Cerebellar cortex (tissue), 1 donor: ENCODE measurements around the gene HPS1.
A peak's percentile ranks its signal among the peaks of the same experiment; 100 is the strongest.

Experiments used
- DNase-seq: peaks from one replicate; pipeline ENCODE4 v3.0.0-alpha.2; 2015; ENCODE audit warnings: low spot score

HPS1 gene

GRCh38 chr10:98411768-98412167 lies 35.0 kb downstream of the HPS1 start:
- no peak for DNase-seq

DNA sequence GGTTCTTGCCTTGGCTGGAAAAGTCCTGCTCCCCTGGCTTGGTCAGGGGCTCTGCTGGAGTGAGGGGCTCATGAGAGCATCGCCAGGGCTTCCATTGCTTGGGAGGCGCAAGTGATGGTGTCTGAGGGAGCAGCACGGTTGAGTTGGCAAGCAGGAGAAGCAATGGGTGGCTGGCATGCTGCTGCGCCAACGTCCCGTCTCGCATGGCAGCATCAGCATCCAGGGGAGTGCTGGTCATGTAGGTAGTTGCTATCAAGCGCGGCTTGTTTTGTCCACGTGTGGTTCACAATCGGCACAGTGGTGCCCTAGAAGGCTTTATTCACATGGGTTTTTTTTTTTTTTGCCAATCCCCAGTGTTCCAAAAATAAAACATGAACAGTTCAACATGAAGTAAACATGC lies 35.6 kb downstream of the HPS1 start:
- no peak for DNase-seq

GRCh38 chr10:98410759-98411158 lies 36.0 kb downstream of the HPS1 start:
- DNase-seq: no peak

GRCh38 chr10:98410135-98410743 lies 36.5 kb downstream of the HPS1 start:
- no peak for DNase-seq

GRCh38 chr10:98408799-98409198 lies 37.9 kb downstream of the HPS1 start:
- DNase-seq: no peak

- DNase-seq: no peak
Observed at GRCh38 chr10:98407744-98408241, 38.9 kb downstream of the HPS1 start.

DNA sequence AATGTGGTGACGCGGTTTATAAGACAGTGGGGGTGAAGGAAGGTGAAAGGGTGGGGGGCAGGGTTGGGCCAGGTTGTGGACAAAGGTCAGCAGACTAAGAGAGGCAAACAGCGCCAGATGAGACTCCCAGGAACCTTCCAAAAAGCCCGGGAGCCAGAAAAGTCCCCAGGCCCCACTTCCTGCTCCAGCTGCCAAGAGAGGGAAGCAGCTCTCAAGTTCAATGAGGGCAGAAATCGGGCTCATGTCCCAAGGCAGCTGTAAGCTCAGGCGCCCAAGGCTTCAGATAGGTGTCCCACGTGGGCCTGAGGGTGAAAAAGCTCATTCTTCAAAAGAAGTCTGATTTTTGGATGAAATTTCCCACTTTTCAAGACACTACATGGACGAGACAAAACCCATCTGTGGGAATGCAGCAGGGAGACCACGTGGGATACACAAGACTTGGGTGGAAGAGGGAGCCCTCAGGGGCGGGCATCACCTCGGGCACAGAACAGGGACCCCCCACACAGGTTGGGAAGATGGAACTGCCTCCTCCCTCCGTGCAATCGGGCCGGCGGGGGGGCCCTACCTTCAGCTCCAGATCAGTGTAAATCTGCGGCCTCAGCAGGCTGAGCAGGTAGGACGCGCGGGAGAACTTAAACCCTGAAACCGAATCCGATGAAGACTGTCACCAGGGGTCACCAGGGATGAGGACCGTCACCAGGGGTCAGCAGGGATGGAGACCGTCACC lies 39.6 kb downstream of the HPS1 start:
- DNase-seq: no peak

DNA sequence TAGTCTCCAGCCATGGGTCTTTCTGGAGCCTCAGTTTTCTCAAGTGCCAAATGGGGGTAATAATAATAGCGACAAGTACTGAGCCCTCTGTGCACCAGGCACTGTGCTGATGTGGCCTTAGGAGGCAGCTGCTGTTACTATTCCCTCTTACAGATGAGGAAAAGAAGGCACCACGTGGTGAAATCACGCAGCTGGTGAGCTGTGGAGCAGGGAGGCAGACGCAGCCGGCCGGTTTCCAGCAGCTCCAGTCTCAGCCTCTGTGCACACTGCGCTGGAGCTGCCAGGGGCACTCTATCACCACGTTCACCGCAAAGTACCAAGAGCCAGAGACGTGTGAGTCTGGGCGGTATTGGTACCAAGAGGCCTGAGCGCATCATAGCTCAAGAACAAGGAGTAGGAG lies 41.3 kb downstream of the HPS1 start:
- DNase-seq: no peak

- no peak for DNase-seq
Observed at GRCh38 chr10:98404571-98405359, 42.0 kb downstream of the HPS1 start.

DNA sequence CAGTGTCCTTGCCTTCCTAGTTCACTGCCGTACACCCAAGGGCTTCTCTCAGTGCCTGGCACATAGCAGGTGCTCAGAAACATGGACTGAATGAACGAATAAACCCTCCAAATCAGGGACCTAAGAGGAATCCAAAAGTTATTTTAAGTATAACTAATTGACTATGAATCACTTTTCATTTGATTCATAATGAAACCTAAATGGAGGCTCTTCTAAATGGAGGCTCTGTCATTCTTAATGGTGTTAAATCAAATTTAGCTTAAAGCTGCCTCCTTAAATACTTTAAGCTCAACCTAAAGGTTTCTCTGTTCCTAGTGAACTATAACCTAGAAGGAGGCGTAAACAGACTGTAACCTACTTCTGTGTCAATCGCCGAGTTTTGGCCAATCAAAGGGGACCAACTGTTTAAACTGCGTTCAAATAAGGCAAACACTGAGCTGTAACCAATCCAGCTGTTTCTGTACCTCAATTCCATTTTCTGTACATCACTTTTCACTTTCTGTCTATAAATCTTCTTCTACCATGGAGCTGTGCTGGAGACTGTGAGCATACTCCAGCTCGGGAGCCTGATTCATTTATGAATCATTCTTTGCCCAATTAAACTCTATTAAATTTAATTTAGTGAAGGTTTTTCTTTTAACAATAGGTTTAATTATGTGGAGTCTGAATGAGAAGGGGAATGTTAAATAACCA lies 42.8 kb downstream of the HPS1 start:
- DNase-seq: no peak

- no peak for DNase-seq
Observed at GRCh38 chr10:98402931-98403718, 43.6 kb downstream of the HPS1 start.

DNA sequence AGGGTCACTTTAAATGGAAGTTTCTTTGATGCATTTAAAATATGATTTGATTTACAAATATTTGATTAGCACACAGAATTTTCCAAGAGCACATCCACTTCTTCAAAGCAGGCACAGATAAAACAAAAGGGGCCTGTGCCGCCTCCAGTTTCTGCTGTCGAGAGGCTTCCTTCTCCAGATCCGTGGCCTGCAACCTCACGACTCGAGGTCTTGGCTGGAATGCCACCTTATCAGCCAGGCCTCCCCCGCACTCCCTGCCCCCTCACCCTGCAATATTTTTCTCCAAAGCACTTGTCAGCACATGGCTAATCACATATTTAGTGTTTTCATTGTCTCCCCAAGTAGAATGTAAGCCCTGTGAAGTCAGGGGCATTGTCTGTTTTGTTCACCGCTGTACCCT lies 44.3 kb downstream of the HPS1 start:
- no peak for DNase-seq

DNA sequence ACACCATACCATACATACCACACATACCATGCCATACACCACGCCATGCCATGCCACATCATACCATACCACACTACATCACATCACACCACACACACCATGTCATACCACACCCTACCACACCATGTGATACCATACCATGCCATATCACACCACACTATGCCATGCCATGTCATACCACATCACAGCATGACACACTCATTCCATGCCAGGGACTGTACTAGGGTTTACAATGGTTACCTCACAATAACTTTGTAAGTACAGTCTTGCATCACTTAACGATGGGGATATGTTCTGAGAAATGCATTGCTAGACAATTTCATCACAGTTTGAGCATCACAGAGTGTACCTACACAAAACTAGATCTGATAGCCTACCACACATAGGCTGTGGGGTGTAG lies 46.3 kb downstream of the HPS1 start:
- no peak for DNase-seq

DNA sequence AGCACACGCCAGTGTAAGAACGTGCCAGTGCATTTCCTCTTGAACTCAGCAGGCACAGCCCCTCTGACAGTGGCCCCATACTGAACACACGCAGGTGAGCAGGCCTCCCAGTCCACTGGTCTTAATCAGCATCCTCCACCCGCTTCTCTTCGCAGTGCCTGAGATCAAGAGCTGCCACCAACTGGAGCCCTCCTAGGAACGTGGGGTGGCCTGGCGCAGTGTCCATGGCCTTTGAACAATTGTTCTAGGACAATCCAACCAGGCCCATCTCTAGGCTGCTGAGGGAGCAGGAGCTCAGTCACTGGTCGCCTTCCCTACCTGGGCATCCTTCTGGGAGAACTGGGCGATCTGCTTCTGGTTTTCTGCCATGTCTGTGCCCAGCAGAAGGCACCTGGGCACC lies 47.0 kb downstream of the HPS1 start:
- DNase-seq: no peak

DNA sequence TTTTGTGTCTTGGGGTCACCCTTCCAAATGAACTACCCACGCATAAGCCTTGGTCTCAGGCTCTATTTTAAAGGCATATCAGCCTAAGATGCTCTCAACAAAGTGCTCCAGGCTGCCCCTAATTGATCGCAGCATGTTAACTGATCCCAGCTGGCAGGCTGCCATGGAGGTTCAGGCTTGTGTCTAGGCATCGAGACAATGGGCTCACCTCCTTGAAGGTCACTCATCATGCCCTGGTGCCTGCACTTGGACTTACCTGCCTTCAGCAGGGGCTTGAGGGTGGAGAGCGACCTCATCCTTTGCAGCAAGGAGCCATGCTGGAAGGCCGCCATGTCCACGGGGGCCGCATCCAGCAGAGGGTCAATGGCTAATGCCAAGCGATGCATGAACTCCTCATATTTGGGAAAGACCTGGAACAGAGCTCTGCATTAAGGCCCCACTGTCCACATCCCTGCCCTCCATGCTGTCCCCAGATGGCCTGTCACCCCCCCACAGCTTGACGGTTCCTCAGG lies 49.6 kb downstream of the HPS1 start:
- DNase-seq: no peak

DNA sequence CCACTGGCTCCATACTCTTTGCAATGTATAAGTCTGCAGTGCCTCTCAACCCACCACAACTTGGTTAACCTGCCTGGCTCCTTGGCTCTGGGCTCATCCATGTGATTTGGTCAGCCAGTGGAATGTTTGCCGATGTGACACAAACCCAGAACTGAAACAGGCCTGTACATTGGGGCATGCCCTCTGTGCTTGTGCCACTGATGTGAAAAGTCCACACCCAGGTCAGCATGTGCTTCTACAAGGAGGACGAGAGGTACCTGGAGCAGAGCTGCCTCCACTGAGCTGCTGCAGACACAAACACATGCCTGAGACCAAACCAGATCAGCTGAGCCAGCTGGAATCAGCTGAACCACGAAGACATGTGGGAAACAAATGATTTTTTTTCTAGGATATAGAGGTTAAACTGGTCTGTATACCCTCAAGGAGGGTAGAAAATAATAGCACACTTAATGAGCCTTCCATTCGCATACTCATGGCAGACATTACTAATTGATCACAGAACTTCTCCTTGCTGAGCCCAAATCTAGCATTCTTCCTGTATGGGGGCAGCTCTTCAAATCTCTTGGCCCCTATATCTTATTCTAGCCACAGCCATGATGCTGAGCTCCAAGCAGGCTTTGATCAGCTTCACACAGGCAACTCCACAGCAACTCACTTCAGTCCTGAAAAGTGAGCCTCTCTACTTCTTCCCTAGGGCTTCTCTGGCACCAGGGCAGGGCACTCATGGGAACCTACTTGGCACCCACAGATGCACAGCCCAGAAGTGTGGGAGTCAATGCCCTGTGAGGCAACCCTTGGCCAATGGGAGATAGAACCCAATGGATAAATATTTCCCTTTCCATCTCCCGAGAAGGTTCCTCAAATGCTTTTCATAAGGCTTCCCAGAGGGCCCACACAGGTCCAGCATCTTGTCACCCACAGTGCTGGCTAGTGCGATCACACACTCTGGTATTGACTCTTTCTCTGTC lies 50.4 kb downstream of the HPS1 start:
- DNase-seq: no peak

DNA sequence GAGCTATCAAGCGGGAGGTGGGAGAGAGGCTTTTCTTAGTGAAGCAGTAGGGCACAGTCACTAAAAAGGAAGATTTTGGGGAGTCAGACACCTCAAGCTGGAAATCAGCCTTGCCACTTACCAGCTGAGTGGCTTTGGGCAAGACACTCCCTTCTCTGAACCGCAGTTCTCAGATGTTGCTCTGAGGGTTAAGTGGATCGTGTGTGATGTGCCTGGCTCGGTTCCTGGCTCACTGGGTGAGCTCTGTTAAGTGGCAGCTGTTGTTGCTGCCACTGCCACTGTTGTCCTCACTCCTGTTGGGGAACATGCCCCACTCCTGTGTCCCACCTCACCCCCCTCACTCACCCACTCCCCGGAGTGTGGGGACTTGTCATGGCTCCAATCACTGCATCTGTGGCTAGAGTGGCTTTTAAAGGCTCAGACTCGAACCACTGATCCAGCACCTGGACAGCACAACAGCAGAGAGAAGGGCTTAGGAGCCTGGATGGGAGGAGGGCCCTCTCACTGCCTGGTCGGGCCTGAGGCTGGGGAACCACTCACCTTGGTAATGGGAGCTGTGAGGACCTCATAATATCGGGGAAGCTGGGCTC lies 51.8 kb downstream of the HPS1 start:
- no peak for DNase-seq

DNA sequence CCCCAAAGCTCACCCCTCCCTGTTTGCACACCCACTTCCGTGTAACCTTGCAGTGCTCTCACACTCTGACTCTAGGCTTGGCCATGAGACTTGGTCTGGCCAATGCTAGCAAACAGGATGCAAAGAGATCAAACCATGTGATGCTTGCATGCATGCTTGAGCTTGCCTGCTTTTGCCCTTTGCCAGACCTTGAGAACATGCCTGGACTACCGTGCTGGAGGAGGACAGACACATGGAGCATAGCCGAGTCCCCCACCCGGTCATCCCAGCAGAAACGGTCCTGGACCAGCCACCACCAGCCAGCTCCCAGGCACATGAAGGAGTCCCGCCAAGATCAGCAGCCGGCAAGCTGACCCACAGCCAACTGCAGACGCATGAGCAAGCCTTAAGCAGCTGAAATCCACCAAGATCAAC lies 55.1 kb downstream of the HPS1 start:
- DNase-seq: peak; percentile 91

DNA sequence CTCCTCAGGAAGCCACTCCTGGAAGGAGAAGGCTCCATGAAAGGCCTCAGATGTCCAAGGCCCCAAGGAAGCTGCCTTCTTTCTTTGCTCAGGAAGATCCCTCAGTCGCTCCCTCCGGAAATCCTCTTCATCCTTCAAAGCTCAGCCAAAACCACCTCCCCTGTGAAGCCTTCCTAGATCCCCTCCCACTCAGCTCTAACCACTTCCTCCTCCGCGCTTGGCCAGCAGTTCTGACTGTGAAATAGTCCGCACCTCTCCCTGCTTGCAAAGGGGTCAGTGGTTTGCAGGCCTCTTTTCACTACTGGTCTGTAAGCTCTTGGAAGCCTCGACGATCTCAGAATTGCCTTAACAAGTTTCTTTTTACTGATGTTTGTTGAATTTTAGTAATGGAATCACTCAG lies 55.7 kb downstream of the HPS1 start:
- DNase-seq: no peak

DNA sequence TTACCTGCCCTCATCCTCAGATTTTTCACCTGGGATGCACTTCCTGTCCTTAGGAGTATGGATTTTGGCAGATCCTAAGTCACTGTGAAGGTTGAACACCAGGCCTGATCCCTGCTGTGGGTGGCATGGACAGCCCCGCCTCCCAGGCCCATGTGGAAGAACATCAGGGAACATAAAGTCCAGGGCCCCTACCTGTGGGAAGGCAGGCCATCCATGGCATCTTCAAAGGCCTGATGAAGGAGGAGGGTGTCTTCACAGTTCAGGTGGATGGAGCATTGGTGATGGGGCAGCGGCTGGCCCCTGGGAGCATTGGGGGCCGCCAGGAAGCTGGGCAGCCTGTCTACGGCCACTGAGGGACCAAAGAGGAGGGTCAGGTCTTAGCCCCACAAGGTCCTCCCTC lies 56.3 kb downstream of the HPS1 start:
- DNase-seq: no peak
